Hippocampal formation (tissue), 2 donors: ENCODE measurements around the gene AIPL1.
A peak's percentile ranks its signal among the peaks of the same experiment; 100 is the strongest.

Experiments used
- DNase-seq, 2 donors: peaks; one replicate each; lab custom pipeline; 2025; lab: John Stamatoyannopoulos, UW

Gene AIPL1

GRCh38 chr17:6449307-6449706, 14.4 kb upstream of the AIPL1 start:
- DNase-seq: no peak

GRCh38 chr17:6448473-6448872, 13.6 kb upstream of the AIPL1 start:
- no peak for DNase-seq

GRCh38 chr17:6446516-6447100, 11.7 kb upstream of the AIPL1 start:
- no peak for DNase-seq

GRCh38 chr17:6444571-6445335, 9.8 kb upstream of the AIPL1 start:
- no peak for DNase-seq

- DNase-seq: peak; percentile 84 to 91
These were observed 9.0 kb upstream of the AIPL1 start, which contains the start of gene PIMREG for GRCh38 chr17:6443692-6444570. PIMREG (plus strand) TSS chr17:6444455; CDS start chr17:6445111, 656 bp downstream.

GRCh38 chr17:6442775-6443174, 7.9 kb upstream of the AIPL1 start:
- DNase-seq: no peak

- no peak for DNase-seq
These were observed 5.0 kb upstream of the AIPL1 start for GRCh38 chr17:6439951-6440350.

GRCh38 chr17:6437956-6438355, 3.0 kb upstream of the AIPL1 start:
- no peak for DNase-seq

GRCh38 chr17:6437466-6437865, 2.5 kb upstream of the AIPL1 start:
- DNase-seq: no peak

GRCh38 chr17:6435968-6436367, 1.0 kb upstream of the AIPL1 start:
- DNase-seq: peak; percentile 19 to 41

- no peak for DNase-seq
These were observed 4.2 kb downstream of the AIPL1 start for GRCh38 chr17:6430769-6431168.

- DNase-seq: no peak
These were observed 5.7 kb downstream of the AIPL1 start for GRCh38 chr17:6429266-6429665.

- no peak for DNase-seq
These were observed 6.5 kb downstream of the AIPL1 start for GRCh38 chr17:6428207-6428965.

GRCh38 chr17:6427279-6427781, 7.6 kb downstream of the AIPL1 start:
- DNase-seq: no peak

- DNase-seq: no peak
These were observed 8.4 kb downstream of the AIPL1 start for GRCh38 chr17:6426356-6427101.

- DNase-seq: no peak
These were observed 9.5 kb downstream of the AIPL1 start for GRCh38 chr17:6425407-6425806.

- DNase-seq: no peak
These were observed 11.0 kb downstream of the AIPL1 start for GRCh38 chr17:6423931-6424330.

- no peak for DNase-seq
These were observed 12.2 kb downstream of the AIPL1 start for GRCh38 chr17:6422654-6423241.

- peak; percentile 58 to 80 for DNase-seq
These were observed 13.0 kb downstream of the AIPL1 start for GRCh38 chr17:6421700-6422604.
